Caco-2 (cell line): ENCODE data around the gene HJV. TPM values are rescaled to one million over a fixed set of nuclear protein-coding genes. Genes with fewer than 3 reads are reported as not detected.

ENCODE experiments used
- BruUV-seq: library from RNA; stranded (reverse); fragments of 400-500 nt; replicated peaks from 2 replicates; lab custom pipeline; 2021; lab: Mats Ljungman, UMichigan
- CTCF ChIA-PET: fragments of 300-600 bp; sonication (Branson Sonifier 250); formaldehyde crosslinking; loops from one replicate; lab custom pipeline; 2022; ENCODE audit warnings: antibody characterized with exemption; lab: Charles Lee
- POLR2A ChIA-PET: fragments of 300-600 bp; sonication (Branson Sonifier 250); formaldehyde crosslinking; loops from one replicate; lab custom pipeline; 2022; ENCODE audit warnings: antibody characterized with exemption; lab: Charles Lee
- DNase-seq, 2 experiments: peaks; one replicate each; pipeline versions ENCODE4 v3.0.0 to v3.0.0-alpha.2; 2020 to 2022
- H3K27me3 ChIP-seq: replicated peaks from 2 replicates; pipeline ENCODE4 v1.6.0; 2011; ENCODE audit warnings: low read length; ENCODE audit not compliant: control insufficient read depth, insufficient read depth
- H3K36me3 ChIP-seq: 2 replicates; pipeline ENCODE4 v1.5.1; 2011; ENCODE audit warnings: low read length; ENCODE audit not compliant: control insufficient read depth, insufficient read depth
- H3K4me1 ChIP-seq: fragments of 250-450 bp; sonication (Bioruptor Pico); 2 replicates; pipeline ENCODE4 v1.5.1; 2020; ENCODE audit warnings: mild to moderate bottlenecking
- H3K4me3 ChIP-seq: 2 replicates; pipeline ENCODE4 v1.5.1; 2011; ENCODE audit warnings: low read depth, mild to moderate bottlenecking, control low read depth, low read length
- H3K9me3 ChIP-seq: fragments of 250-450 bp; sonication (Bioruptor Pico); 2 replicates; pipeline ENCODE4 v1.5.1; 2020; ENCODE audit warnings: mild to moderate bottlenecking, moderate library complexity
- H3K27ac Mint-ChIP-seq: one replicate; pipeline ENCODE4 v1.8.0; 2022; ENCODE audit warnings: mixed read lengths; ENCODE audit not compliant: unreplicated experiment
- H3K27me3 Mint-ChIP-seq: one replicate; pipeline ENCODE4 v1.8.0; 2022; ENCODE audit warnings: mixed read lengths; ENCODE audit not compliant: insufficient read depth, unreplicated experiment
- H3K36me3 Mint-ChIP-seq: one replicate; pipeline ENCODE4 v1.8.0; 2022; ENCODE audit warnings: mild to moderate bottlenecking, mixed read lengths; ENCODE audit not compliant: insufficient read depth, unreplicated experiment
- H3K4me1 Mint-ChIP-seq: one replicate; pipeline ENCODE4 v1.8.0; 2022; ENCODE audit warnings: low read depth, mixed read lengths; ENCODE audit not compliant: unreplicated experiment
- H3K4me3 Mint-ChIP-seq: one replicate; pipeline ENCODE4 v1.8.0; 2022; ENCODE audit warnings: mild to moderate bottlenecking, moderate library complexity, mixed read lengths; ENCODE audit not compliant: unreplicated experiment
- H3K9me3 Mint-ChIP-seq: one replicate; pipeline ENCODE4 v1.8.0; 2022; ENCODE audit warnings: mixed read lengths; ENCODE audit not compliant: unreplicated experiment
- CTCF ChIP-seq, 2 experiments: fragments of 200-600 bp in 1 of 2; IDR thresholded peaks; 1 replicate in 1 of 2; 2 replicates in 1 of 2; pipeline versions ENCODE4 v1.5.1 to v1.8.0; 2011 to 2022; ENCODE audit warnings: antibody characterized with exemption in 1 of 2, control low read depth in 1 of 2, inconsistent platforms in 1 of 2, low read depth in 1 of 2, low read length in 1 of 2, mild to moderate bottlenecking in 1 of 2, moderate library complexity in 1 of 2; ENCODE audit not compliant: insufficient read depth in 1 of 2, severe bottlenecking in 1 of 2, unreplicated experiment in 1 of 2
- intact Hi-C: fragments of 100-400 bp; cut with micrococcal nuclease; formaldehyde crosslinking; loops from one replicate; pipeline ENCODE4 v1.10.0; 2022; ENCODE audit not compliant: unreplicated experiment
- total RNA-seq: library from RNA; stranded (reverse); gene quantifications from 2 replicates; pipeline ENCODE4 v1.2.3, GENCODE V29; 2022

HJV gene
- total RNA-seq, 1 experiment from 2014 or later, result not detected

GRCh38 chr1:145997016-145997717, 24.4 kb downstream of the HJV start:
- ChIA-PET CTCF (interaction anchor here (1.7 kb wide), 1 partner anchor 18 kb away, joined by 4 read pairs; no protein-coding TSS in a partner anchor), POLR2A (interaction anchor here (0.6 to 1.0 kb wide), 2 partner anchors 17 to 24 kb away, joined by 3 to 4 read pairs; partner anchors contain the start of gene HJV)

GRCh38 chr1:145996433-145997015, 25.0 kb downstream of the HJV start, which contains the start of gene TXNIP:
TXNIP (minus strand) TSS chr1:145996579; CDS start chr1:145996266, 313 bp downstream.
- Histone ChIP-seq H3K27me3 (no peaks in the 10 kb centered on the region), H3K4me3 (peak within 1 kb of the TSS; percentile 91), H3K4me1 (peaks cover 13% of the 10 kb centered on the region; the same call in 1 of the 2 replicates), H3K9me3 (no peaks in the 10 kb centered on the region), H3K36me3 (peaks cover 16% of the 10 kb centered on the region; the same call in 1 of the 2 replicates)
- ChIA-PET POLR2A (interaction anchor here (0.6 to 1.0 kb wide), 3 partner anchors 17 to 25 kb away, joined by 3 to 4 read pairs (median 3); partner anchors contain the start of gene HJV), CTCF (interaction anchor here (1.1 to 1.7 kb wide), 2 partner anchors 17 to 105 kb away, joined by 3 to 4 read pairs; no protein-coding TSS in a partner anchor)
- no peak for TF ChIP-seq CTCF (IDR thresholded peaks at IDR 0.05; ENCODE audit: insufficient read depth in 1 of 2, low read depth in 1 of 2, low read length in 1 of 2, severe bottlenecking in 1 of 2, unreplicated experiment in 1 of 2)
- Mint-ChIP-seq H3K27me3 (no peaks in the 10 kb centered on the region), H3K4me1 (peaks cover 15% of the 10 kb centered on the region), H3K4me3 (peak within 1 kb of the TSS; percentile 84), H3K27ac (peak within 1 kb of the TSS; percentile 93), H3K36me3 (peaks cover 43% of the 10 kb centered on the region), H3K9me3 (no peaks in the 10 kb centered on the region)
- intact Hi-C loops, result loop anchor here (1.0 kb wide), 3 partner anchors 11 to 32 kb away; partner anchors contain the start of genes ANKRD34A and POLR3GL
- peak; percentile 95 to 98 for DNase-seq
- BruUV-seq, result no TSS peak

More at GRCh38 chr1:145997016-145997717, 24.4 kb downstream of the HJV start:
- intact Hi-C loops, result no loop called here
- no peaks in the 10 kb centered on the region for H3K9me3 ChIP-seq
- Mint-ChIP-seq H3K4me1 (peaks cover 15% of the 10 kb centered on the region), H3K9me3 (no peaks in the 10 kb centered on the region), H3K4me3 (peak overlapping the region; percentile 84), H3K27ac (peak overlapping the region; percentile 93), H3K36me3 (peaks cover 40% of the 10 kb centered on the region), H3K27me3 (no peaks in the 10 kb centered on the region)
- TF ChIP-seq CTCF (IDR thresholded peaks at IDR 0.05; ENCODE audit: insufficient read depth in 1 of 2, low read depth in 1 of 2, low read length in 1 of 2, severe bottlenecking in 1 of 2, unreplicated experiment in 1 of 2), result no peak
- no peak for DNase-seq
- peak overlapping the region; percentile 91 for H3K4me3 ChIP-seq
- peaks cover 16% of the 10 kb centered on the region; the same call in 1 of the 2 replicates for H3K36me3 ChIP-seq
- TSS peak; percentile 92 for BruUV-seq
- H3K4me1 ChIP-seq, result peaks cover 13% of the 10 kb centered on the region; the same call in 1 of the 2 replicates
- H3K27me3 ChIP-seq, result no peaks in the 10 kb centered on the region

- H3K27me3 ChIP-seq, result no peaks in the 10 kb centered on the region
- no peak for TF ChIP-seq CTCF (IDR thresholded peaks at IDR 0.05; ENCODE audit: insufficient read depth in 1 of 2, low read depth in 1 of 2, low read length in 1 of 2, severe bottlenecking in 1 of 2, unreplicated experiment in 1 of 2)
- H3K4me3 ChIP-seq, result peak overlapping the region; percentile 91
- no peak for DNase-seq
- H3K27ac Mint-ChIP-seq, result peak overlapping the region; percentile 93
- H3K36me3 Mint-ChIP-seq, result peaks cover 43% of the 10 kb centered on the region
- POLR2A ChIA-PET, result interaction anchor here (0.6 kb wide), 1 partner anchor 16 kb away, joined by 3 read pairs; no protein-coding TSS in a partner anchor
- peak overlapping the region; percentile 84 for H3K4me3 Mint-ChIP-seq
- CTCF ChIA-PET, result interaction anchor here (1.1 to 1.7 kb wide), 2 partner anchors 17 to 104 kb away, joined by 3 to 4 read pairs; no protein-coding TSS in a partner anchor
- H3K9me3 ChIP-seq, result no peaks in the 10 kb centered on the region
- intact Hi-C loops, result loop anchor here (1.0 kb wide), 3 partner anchors 11 to 32 kb away; partner anchors contain the start of genes ANKRD34A and POLR3GL
- peaks cover 15% of the 10 kb centered on the region for H3K4me1 Mint-ChIP-seq
- TSS peak; percentile 54 for BruUV-seq
- H3K9me3 Mint-ChIP-seq, result no peaks in the 10 kb centered on the region
- H3K36me3 ChIP-seq, result peaks cover 16% of the 10 kb centered on the region; the same call in 1 of the 2 replicates
- H3K27me3 Mint-ChIP-seq, result no peaks in the 10 kb centered on the region
- H3K4me1 ChIP-seq, result peaks cover 17% of the 10 kb centered on the region; the same call in 1 of the 2 replicates
Observed at GRCh38 chr1:145995964-145996432, 25.5 kb downstream of the HJV start.
